IMR-90 (cell line): ENCODE results near the gene HPGDS. TPM values are rescaled to one million over a fixed set of nuclear protein-coding genes. Genes with fewer than 3 reads are reported as not detected.

Source experiments
- ATAC-seq: fragments of 200-7000 bp; cut with Tn5 transposase; 2 replicates; pipeline ENCODE4 v1.9.1; 2020; ENCODE audit warnings: low read depth, mild to moderate bottlenecking, moderate library complexity
- BruUV-seq: library from RNA; stranded (reverse); fragments of 400-500 nt; replicated peaks from 2 replicates; lab custom pipeline; 2021; lab: Mats Ljungman, UMichigan
- CTCF ChIA-PET: fragments of 300-600 bp; formaldehyde crosslinking; extraction: SDS; loops from one replicate; lab custom pipeline; 2021; ENCODE audit warnings: antibody characterized with exemption; lab: Yijun Ruan, JAX
- POLR2A ChIA-PET: fragments of 300-600 bp; sonication (Branson Sonifier 250); formaldehyde crosslinking; loops from one replicate; lab custom pipeline; 2022; ENCODE audit warnings: antibody characterized with exemption; ENCODE audit not compliant: unreplicated experiment; lab: Charles Lee
- DNase-seq: peaks from one replicate; pipeline ENCODE4 v3.0.0; 2013
- H2AFZ ChIP-seq: replicated peaks from 2 replicates; pipeline ENCODE3; 2013; ENCODE audit warnings: low read length, mild to moderate bottlenecking; ENCODE audit not compliant: poor library complexity
- H2AK5ac ChIP-seq: 2 replicates; pipeline ENCODE4 v1.6.1; 2013; ENCODE audit warnings: low read depth, low read length, inconsistent platforms
- H2AK9ac ChIP-seq: replicated peaks from 2 replicates; pipeline ENCODE3; 2013; ENCODE audit warnings: mild to moderate bottlenecking, low read depth, low read length, moderate library complexity; ENCODE audit not compliant: poor library complexity
- H2BK120ac ChIP-seq: 2 replicates; pipeline ENCODE4 v1.6.1; 2013; ENCODE audit warnings: low read depth, low read length, inconsistent platforms
- H2BK15ac ChIP-seq: 3 replicates; pipeline ENCODE4 v1.6.1; 2013; ENCODE audit warnings: low read depth, low read length, inconsistent platforms
- H2BK20ac ChIP-seq: 2 replicates; pipeline ENCODE4 v1.6.1; 2013; ENCODE audit warnings: low read depth, mild to moderate bottlenecking, inconsistent platforms, low read length, moderate library complexity
- H2BK5ac ChIP-seq: 2 replicates; pipeline ENCODE4 v1.6.1; 2013; ENCODE audit warnings: mild to moderate bottlenecking, low read depth, low read length, inconsistent platforms; ENCODE audit not compliant: poor library complexity, severe bottlenecking
- H3K14ac ChIP-seq: replicated peaks from 2 replicates; pipeline ENCODE4 v1.6.1; 2013; ENCODE audit warnings: low read depth, low read length, inconsistent platforms
- H3K18ac ChIP-seq: 2 replicates; pipeline ENCODE4 v1.6.1; 2013; ENCODE audit warnings: low read depth, low read length, control low read depth
- H3K23ac ChIP-seq: 2 replicates; pipeline ENCODE4 v1.6.1; 2013; ENCODE audit warnings: low read depth, low read length, inconsistent platforms
- H3K27ac ChIP-seq: 2 replicates; pipeline ENCODE4 v1.5.1; 2013; ENCODE audit warnings: mild to moderate bottlenecking, control low read depth, low read length; ENCODE audit not compliant: insufficient read depth
- H3K27me3 ChIP-seq: 2 replicates; pipeline ENCODE4 v1.6.1; 2013; ENCODE audit warnings: low read length; ENCODE audit not compliant: control insufficient read depth, insufficient read depth
- H3K36me3 ChIP-seq: 2 replicates; pipeline ENCODE4 v1.6.1; 2013; ENCODE audit warnings: low read length, mixed read lengths; ENCODE audit not compliant: control insufficient read depth, insufficient read depth
- H3K4ac ChIP-seq: 2 replicates; pipeline ENCODE4 v1.6.1; 2013; ENCODE audit warnings: low read depth, low read length, inconsistent platforms
- H3K4me1 ChIP-seq: 2 replicates; pipeline ENCODE4 v1.6.1; 2013; ENCODE audit warnings: low read length, mixed read lengths; ENCODE audit not compliant: control insufficient read depth, insufficient read depth
- H3K4me2 ChIP-seq: 2 replicates; pipeline ENCODE4 v1.6.1; 2013; ENCODE audit warnings: low read depth, mild to moderate bottlenecking, control low read depth, low read length, moderate library complexity
- H3K4me3 ChIP-seq: 2 replicates; pipeline ENCODE4 v1.5.1; 2013; ENCODE audit warnings: low read depth, mild to moderate bottlenecking, control low read depth, low read length, moderate library complexity; ENCODE audit not compliant: insufficient read depth
- H3K56ac ChIP-seq: 2 replicates; pipeline ENCODE4 v1.6.1; 2013; ENCODE audit warnings: low read length, inconsistent platforms; ENCODE audit not compliant: insufficient read depth; ENCODE audit errors: extremely low read depth
- H3K79me1 ChIP-seq, 2 experiments: 2 replicates each; pipeline ENCODE4 v1.6.1; 2013; ENCODE audit warnings: low read length in 2 of 2, inconsistent platforms in 1 of 2, low read depth in 1 of 2
- H3K9ac ChIP-seq: 2 replicates; pipeline ENCODE4 v1.6.1; 2013; ENCODE audit warnings: low read depth, low read length, control low read depth
- H3K9me1 ChIP-seq: 2 replicates; pipeline ENCODE4 v1.6.1; 2013; ENCODE audit warnings: low read length, inconsistent platforms; ENCODE audit not compliant: insufficient read depth
- H3K9me3 ChIP-seq: 2 replicates; pipeline ENCODE4 v1.6.1; 2013; ENCODE audit warnings: low read length; ENCODE audit not compliant: control insufficient read depth, insufficient read depth
- H4K20me1 ChIP-seq: 2 replicates; pipeline ENCODE4 v1.6.1; 2013; ENCODE audit warnings: low read length, inconsistent platforms; ENCODE audit not compliant: insufficient read depth
- H4K5ac ChIP-seq: 2 replicates; pipeline ENCODE4 v1.6.1; 2013; ENCODE audit warnings: mild to moderate bottlenecking, low read depth, low read length, control low read depth
- H4K8ac ChIP-seq, 2 experiments: 2 replicates each; pipeline ENCODE4 v1.6.1; 2013; ENCODE audit warnings: low read depth in 2 of 2, low read length in 2 of 2, control low read depth in 1 of 2, inconsistent platforms in 1 of 2
- H4K91ac ChIP-seq: 2 replicates; pipeline ENCODE4 v1.6.1; 2013; ENCODE audit warnings: low read depth, low read length, inconsistent platforms; ENCODE audit not compliant: insufficient read depth
- BHLHE40 ChIP-seq: fragments of 150-350 bp; IDR thresholded peaks from 2 replicates; pipeline ENCODE4 v1.6.1; 2016; ENCODE audit warnings: mild to moderate bottlenecking, low read depth, low read length
- CEBPB ChIP-seq: IDR thresholded peaks from 2 replicates; pipeline ENCODE4 v1.6.1; 2012; ENCODE audit warnings: low read depth, low read length, improper control_type of control experiment
- CTCF ChIP-seq: conservative IDR thresholded peaks from 2 replicates; pipeline ENCODE4 v1.5.1; 2012; ENCODE audit warnings: mild to moderate bottlenecking, low read depth, low read length, improper control_type of control experiment
- ELK1 ChIP-seq: fragments of 150-350 bp; IDR thresholded peaks from 2 replicates; pipeline ENCODE4 v1.6.1; 2016; ENCODE audit warnings: low read depth, mild to moderate bottlenecking, low read length, moderate library complexity, borderline replicate concordance
- FOS ChIP-seq: fragments of 150-350 bp; IDR thresholded peaks from 2 replicates; pipeline ENCODE4 v1.6.1; 2016; ENCODE audit warnings: low read depth, low read length
- MAFK ChIP-seq: IDR thresholded peaks from 2 replicates; pipeline ENCODE4 v1.6.1; 2012; ENCODE audit warnings: low read depth, low read length, improper control_type of control experiment
- MAZ ChIP-seq: IDR thresholded peaks from 2 replicates; pipeline ENCODE4 v1.6.1; 2012; ENCODE audit warnings: low read depth, mild to moderate bottlenecking, low read length, improper control_type of control experiment, moderate library complexity, borderline replicate concordance
- MXI1 ChIP-seq: IDR thresholded peaks from 2 replicates; pipeline ENCODE4 v1.6.1; 2012; ENCODE audit warnings: low read depth, mild to moderate bottlenecking, low read length, moderate library complexity, borderline replicate concordance
- NFE2L2 ChIP-seq: fragments of 150-350 bp; IDR thresholded peaks from 2 replicates; pipeline ENCODE4 v1.6.1; 2016; ENCODE audit warnings: low read depth, mild to moderate bottlenecking, low read length
- RAD21 ChIP-seq: IDR thresholded peaks from 2 replicates; pipeline ENCODE4 v1.6.1; 2012; ENCODE audit warnings: low read length, improper control_type of control experiment
- RFX5 ChIP-seq: IDR thresholded peaks from 2 replicates; pipeline ENCODE4 v1.8.0; 2012; ENCODE audit warnings: low read depth, mild to moderate bottlenecking, low read length, moderate library complexity
- SMC3 ChIP-seq: fragments of 150-350 bp; IDR thresholded peaks from 2 replicates; pipeline ENCODE4 v1.6.1; 2016; ENCODE audit warnings: low read depth, mild to moderate bottlenecking, antibody characterized with exemption, low read length, moderate library complexity
- USF2 ChIP-seq: fragments of 150-350 bp; IDR thresholded peaks from 2 replicates; pipeline ENCODE4 v1.6.1; 2017; ENCODE audit warnings: mild to moderate bottlenecking, antibody characterized with exemption, low read length, low read depth
- dilution Hi-C: fragments of 300-500 bp; cut with HindIII; formaldehyde crosslinking; loops from one replicate; pipeline ENCODE4 v1.14.3; 2018; ENCODE audit warnings: low sequenced_read_pairs; ENCODE audit not compliant: unreplicated experiment
- in situ Hi-C: fragments of 300-500 bp; cut with MboI; formaldehyde crosslinking; loops from 3 replicates; pipeline ENCODE4 v1.14.3; 2019; ENCODE audit warnings: low sequenced_read_pairs, inconsistent platforms, mixed read lengths
- intact Hi-C: fragments of 100-400 bp; cut with micrococcal nuclease; formaldehyde crosslinking; loops from 2 replicates; pipeline ENCODE4 v1.10.0; 2022
- polyA plus RNA-seq, 3 experiments: library from polyadenylated mRNA; depleted of rRNA; stranded (reverse); fragments of >200 nt; gene quantifications; 2 replicates each; pipeline ENCODE4 v1.2.3, GENCODE V29; 2012; ENCODE audit warnings: low replicate concordance in 1 of 3
- total RNA-seq: library from RNA; depleted of rRNA; stranded (reverse); fragments of >200 nt; gene quantifications from 2 replicates; pipeline ENCODE4 v1.2.3, GENCODE V29; 2012

HPGDS gene
- total and polyA plus RNA-seq, 2 of the 4 experiments (the other 2 are of a cell fraction) = not detected

- in situ Hi-C loops = no loop called here
- CTCF ChIA-PET = no interaction called here
Observed at GRCh38 chr4:94346541-94346940, 3.9 kb upstream of the HPGDS start.

More at GRCh38 chr4:94346541-94346940, 3.9 kb upstream of the HPGDS start:
- dilution Hi-C loops = no loop called here
- no peak overlapping the region for H3K27ac ChIP-seq
- peaks cover 3% of the 10 kb centered on the region for H3K27me3 ChIP-seq
- POLR2A ChIA-PET = no interaction called here
- intact Hi-C loops = no loop called here
- no peaks in the 10 kb centered on the region for H4K20me1 ChIP-seq
- H4K8ac ChIP-seq = no peak overlapping the region
- H3K4me1 ChIP-seq = no peaks in the 10 kb centered on the region
- no peaks in the 10 kb centered on the region for H3K9me3 ChIP-seq
- no peak overlapping the region for H3K14ac ChIP-seq
- no peak overlapping the region for H4K91ac ChIP-seq
- H3K9me1 ChIP-seq = no peaks in the 10 kb centered on the region
- no peak overlapping the region for H4K5ac ChIP-seq
- H2BK20ac ChIP-seq = no peak overlapping the region
- H3K4me3 ChIP-seq = no peak overlapping the region
- no peaks in the 10 kb centered on the region for H3K79me1 ChIP-seq
- no peak overlapping the region for H2BK120ac ChIP-seq
- H3K4ac ChIP-seq = no peak overlapping the region
- no peak overlapping the region for H2AFZ ChIP-seq
- H3K23ac ChIP-seq = no peak overlapping the region
- no peak overlapping the region for H3K18ac ChIP-seq
- H2BK5ac ChIP-seq = no peak overlapping the region
- H2BK15ac ChIP-seq = no peak overlapping the region
- no peak overlapping the region for H3K9ac ChIP-seq
- H3K36me3 ChIP-seq = no peaks in the 10 kb centered on the region
- TF ChIP-seq RFX5 (no peak), MAFK (no peak), NFE2L2 (no peak), ELK1 (no peak), USF2 (no peak), RAD21 (no peak), BHLHE40 (no peak), CEBPB (no peak), FOS (no peak), CTCF (no peak), MXI1 (no peak), MAZ (no peak), SMC3 (no peak)
- DNase-seq = no peak
- no peak overlapping the region for H3K4me2 ChIP-seq
- H2AK5ac ChIP-seq = no peak overlapping the region
- no TSS peak for BruUV-seq
- ATAC-seq = no peak
- no peak overlapping the region for H3K56ac ChIP-seq
- H2AK9ac ChIP-seq = no peak overlapping the region
